Measurements from ENCODE around the gene CTSL.
A peak's percentile ranks its signal among the peaks of the same experiment; 100 is the strongest.

Gene CTSL

DNA sequence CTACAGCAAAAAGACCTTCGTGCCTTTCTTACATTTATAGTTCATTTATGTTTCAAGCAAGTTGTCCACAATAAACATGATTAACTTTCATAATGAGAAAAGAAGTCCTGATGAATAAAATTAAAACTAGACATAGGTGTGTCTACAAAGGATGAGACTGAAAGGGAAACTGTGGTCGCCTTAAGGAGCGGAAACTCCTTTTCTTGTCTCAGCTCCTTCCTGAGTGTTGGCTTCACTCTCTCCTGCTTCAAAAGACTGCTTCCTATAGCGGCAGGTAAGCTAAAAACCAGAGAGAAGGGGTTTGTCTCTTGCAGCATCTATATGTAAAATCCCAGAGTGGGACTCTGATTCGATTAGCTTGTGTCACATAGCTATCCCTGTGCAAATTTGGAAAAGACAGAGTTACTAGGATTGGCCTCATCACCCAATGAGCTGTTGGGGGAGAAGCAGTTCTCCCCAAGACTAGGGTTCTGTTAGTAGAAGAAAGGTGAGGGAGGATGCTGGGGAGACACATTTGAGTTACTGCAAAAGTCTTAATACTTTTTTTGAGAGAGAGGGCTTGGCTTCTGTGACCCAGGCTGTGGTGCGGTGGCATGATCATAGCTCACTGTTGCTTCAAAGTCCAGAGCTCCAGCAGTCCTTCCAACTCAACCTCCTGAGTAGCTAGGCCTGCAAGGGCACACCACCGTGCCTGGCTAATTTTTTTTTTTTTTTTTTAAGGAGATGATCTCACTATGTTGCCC is 16.8 kb upstream of the CTSL start:
- Mint-ChIP-seq H3K36me3 (ENCODE audit: low read depth) (no peaks in the 10 kb centered on the region), H3K27ac (peak overlapping the region; percentile 81), H3K4me3 (peak overlapping the region; percentile 35), H3K27me3 (peaks cover 7% of the 10 kb centered on the region), H3K4me1 (ENCODE audit: low read depth) (peaks cover 45% of the 10 kb centered on the region), H3K9me3 (no peaks in the 10 kb centered on the region)
- DNase-seq, result no peak

DNA sequence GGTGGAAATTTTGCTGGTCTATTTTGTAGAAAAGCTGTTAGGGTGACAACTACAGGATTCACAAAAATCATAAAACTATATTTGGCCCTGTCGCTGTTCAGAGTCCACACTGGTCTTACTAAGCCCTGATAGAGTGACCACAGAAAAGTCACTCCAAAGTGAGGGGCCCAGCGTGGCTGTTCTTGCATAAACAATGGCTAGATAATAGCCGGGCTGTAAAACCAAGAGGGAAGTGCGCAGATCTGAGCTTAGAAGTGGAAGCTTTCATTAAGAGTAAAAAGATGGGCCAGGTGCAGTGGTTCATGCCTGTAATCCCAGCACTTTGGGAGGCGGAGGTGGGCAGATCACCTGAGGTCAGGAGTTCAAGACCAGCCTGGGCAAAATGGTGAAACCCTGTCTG is 15.5 kb upstream of the CTSL start:
- no peak overlapping the region for H3K27ac Mint-ChIP-seq
- DNase-seq, result no peak
- peaks cover 10% of the 10 kb centered on the region for H3K27me3 Mint-ChIP-seq
- H3K9me3 Mint-ChIP-seq, result no peaks in the 10 kb centered on the region
- peaks cover 47% of the 10 kb centered on the region for H3K4me1 Mint-ChIP-seq (ENCODE audit: low read depth)
- no peaks in the 10 kb centered on the region for H3K36me3 Mint-ChIP-seq (ENCODE audit: low read depth)
- H3K4me3 Mint-ChIP-seq, result no peak overlapping the region

DNA sequence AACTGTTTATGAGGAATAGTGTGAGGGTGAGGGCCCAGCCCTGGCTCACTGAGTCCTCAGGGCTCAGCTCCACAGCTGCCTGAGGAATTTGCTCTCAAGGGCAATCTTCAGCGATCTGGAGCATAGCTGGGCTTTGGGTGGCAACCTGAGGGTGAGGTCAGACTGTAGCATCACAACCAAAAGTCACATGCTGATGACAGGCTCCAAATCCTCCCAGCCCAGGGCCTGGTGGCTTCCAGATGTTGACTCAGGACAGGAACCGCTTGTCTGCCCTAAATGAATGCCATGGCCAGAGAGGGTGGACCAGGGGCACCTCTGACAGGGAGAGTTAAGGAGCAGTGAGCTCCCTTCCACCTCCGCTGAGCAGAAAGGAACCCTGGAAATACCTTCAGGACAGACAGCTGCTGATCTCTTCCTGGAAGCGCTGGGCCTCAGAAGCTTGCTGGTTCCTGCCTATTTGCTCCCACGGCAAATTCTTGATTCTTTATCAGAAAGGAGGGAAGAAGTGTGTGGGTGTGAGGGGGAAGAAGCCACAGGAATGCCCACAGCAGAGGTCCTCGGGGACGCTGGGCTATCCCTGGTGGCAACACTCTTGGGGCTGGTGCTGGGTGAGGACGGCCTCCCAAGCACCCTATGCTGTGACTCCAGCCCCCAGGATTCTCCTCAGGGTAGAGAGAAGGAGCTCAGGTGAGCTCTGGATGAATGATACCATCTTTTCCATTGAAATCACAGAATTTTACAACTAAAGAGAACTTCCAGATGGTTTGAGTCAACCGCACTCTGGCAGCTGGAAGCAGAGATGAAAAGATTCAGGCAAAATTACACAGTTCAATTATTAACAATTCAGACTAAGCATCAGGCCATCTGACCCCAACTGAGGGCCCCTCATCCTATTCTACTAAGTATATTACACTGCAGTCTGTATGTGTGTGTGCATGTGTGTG is 13.8 kb upstream of the CTSL start:
- H3K4me1 Mint-ChIP-seq (ENCODE audit: low read depth), result peaks cover 47% of the 10 kb centered on the region
- H3K36me3 Mint-ChIP-seq (ENCODE audit: low read depth), result no peaks in the 10 kb centered on the region
- peaks cover 6% of the 10 kb centered on the region for H3K27me3 Mint-ChIP-seq
- DNase-seq, result no peak
- no peaks in the 10 kb centered on the region for H3K9me3 Mint-ChIP-seq
- H3K27ac Mint-ChIP-seq, result no peak overlapping the region
- H3K4me3 Mint-ChIP-seq, result no peak overlapping the region

DNA sequence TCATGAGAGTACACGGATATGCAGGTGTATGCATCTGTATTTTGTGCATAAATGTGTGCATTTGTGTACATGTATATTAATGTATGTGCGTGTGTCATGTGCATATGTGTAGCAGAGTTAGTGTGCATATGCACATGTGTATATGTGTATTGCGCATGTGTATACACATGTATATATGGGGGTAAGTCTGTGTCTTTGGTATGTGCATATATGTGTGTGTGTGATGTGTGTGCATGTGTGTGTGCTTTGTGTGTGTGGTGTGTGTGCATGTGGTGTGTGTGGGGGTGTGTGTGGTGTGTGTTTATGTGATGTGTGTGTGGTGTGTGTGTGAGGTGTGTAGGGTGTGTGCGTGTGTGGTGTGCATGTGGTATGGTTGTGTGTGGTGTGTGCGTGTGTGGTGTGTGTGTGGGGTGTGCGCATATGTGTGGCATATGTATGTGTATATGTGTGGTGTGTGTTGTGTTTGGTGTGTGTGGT is 13.1 kb upstream of the CTSL start:
- Mint-ChIP-seq H3K27ac (no peak overlapping the region), H3K27me3 (peaks cover 4% of the 10 kb centered on the region), H3K4me3 (no peak overlapping the region), H3K36me3 (ENCODE audit: low read depth) (no peaks in the 10 kb centered on the region), H3K4me1 (ENCODE audit: low read depth) (peaks cover 42% of the 10 kb centered on the region), H3K9me3 (no peaks in the 10 kb centered on the region)
- DNase-seq, result no peak

DNA sequence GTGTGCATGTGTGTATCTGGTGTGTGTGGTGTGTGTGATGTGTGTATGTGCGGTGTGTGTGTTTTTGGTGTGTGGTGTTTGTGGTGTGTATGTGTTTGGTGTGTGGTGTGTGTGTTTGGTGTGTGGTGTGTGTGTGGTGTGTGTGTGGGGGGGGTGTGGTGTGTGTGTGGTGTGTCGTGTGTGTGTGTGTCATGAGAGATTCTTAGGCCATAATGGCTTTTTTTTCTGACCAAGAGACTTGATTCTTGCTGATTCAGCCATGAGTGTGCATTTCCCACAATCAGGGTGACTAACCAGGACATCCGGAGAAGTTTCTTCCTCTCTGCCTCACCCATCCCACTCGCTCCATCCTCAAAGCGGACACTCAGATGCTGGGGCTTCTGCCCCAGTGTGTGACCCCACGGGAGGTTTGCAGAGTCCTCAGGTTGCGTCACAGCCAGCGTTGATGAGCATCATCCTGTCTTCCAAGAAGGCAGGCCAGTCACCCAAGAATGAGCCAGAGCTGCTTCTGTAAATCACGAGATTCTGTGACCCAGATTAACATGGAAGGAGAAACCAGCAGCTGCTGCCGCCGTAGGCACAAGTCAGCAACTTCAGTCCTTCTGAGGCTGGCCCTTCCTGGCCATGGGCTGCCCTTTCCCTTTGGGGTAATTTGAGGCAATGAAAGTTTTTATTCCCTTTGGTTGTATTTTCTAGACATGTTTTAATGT is 12.5 kb upstream of the CTSL start:
- H3K9me3 Mint-ChIP-seq, result no peaks in the 10 kb centered on the region
- H3K27ac Mint-ChIP-seq, result peak overlapping the region; percentile 67
- peaks cover 37% of the 10 kb centered on the region for H3K4me1 Mint-ChIP-seq (ENCODE audit: low read depth)
- peaks cover 4% of the 10 kb centered on the region for H3K27me3 Mint-ChIP-seq
- no peak overlapping the region for H3K4me3 Mint-ChIP-seq
- peak; percentile 55 for DNase-seq
- H3K36me3 Mint-ChIP-seq (ENCODE audit: low read depth), result no peaks in the 10 kb centered on the region

DNA sequence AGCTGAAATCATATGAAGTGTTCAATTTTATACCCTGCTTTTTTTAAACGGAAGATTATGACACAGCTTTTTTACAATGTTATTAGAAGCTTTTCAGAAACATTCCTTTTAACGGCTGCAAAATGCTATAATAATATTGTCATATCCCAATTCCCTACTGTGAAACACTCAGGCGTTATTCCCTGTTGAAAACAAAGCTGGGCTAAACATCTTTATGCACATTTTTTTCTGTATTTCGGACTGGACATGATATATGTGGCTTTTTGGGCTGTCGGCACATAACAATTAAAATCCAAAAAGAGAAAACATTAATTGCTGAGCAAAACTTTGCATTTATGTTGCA is 12.0 kb upstream of the CTSL start:
- Mint-ChIP-seq H3K27me3 (peaks cover 4% of the 10 kb centered on the region), H3K9me3 (no peaks in the 10 kb centered on the region), H3K27ac (no peak overlapping the region), H3K36me3 (ENCODE audit: low read depth) (no peaks in the 10 kb centered on the region), H3K4me1 (ENCODE audit: low read depth) (peaks cover 32% of the 10 kb centered on the region), H3K4me3 (no peak overlapping the region)
- no peak for DNase-seq

DNA sequence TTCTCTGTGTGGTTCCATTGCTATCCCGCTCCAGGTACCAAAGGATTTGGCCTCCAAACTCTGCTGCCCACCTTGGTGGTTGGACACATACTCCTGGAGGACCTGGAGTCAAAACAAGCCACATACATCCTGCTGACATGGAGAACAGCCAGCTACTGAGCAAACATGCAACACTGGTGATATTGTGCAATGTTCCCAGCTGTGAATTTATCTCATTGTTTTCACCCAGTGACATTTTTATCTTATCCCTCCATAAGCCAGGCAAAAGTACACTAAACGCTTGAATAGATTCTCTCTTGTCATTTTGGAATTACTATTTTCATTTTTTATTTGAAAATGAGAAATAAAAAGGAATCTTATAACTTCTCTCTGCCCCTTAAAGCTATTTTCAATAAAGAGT is 11.1 kb upstream of the CTSL start:
- Mint-ChIP-seq H3K4me3 (no peak overlapping the region), H3K27me3 (peaks cover 4% of the 10 kb centered on the region), H3K36me3 (ENCODE audit: low read depth) (no peaks in the 10 kb centered on the region), H3K4me1 (ENCODE audit: low read depth) (peaks cover 23% of the 10 kb centered on the region), H3K27ac (no peak overlapping the region), H3K9me3 (no peaks in the 10 kb centered on the region)
- DNase-seq, result no peak

DNA sequence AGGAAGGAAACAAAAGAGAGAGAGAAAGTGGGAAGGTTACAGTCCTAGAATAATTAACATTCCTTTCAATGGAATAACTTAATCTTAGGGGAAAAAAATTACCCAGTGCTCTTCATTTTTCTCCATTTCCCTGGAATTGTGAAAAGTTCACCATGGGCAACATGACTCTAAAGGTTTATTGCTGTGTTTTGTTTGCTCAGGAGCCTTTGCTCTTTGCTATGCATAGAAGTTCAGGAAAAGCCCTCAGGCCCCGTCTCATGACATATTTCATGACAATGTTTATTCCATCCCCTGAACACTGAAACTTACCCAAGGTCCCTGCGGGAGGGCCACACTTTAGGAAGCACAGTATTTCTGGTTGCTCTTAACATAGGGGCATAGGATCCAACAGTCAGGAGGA is 9.8 kb upstream of the CTSL start:
- no peak overlapping the region for H3K27ac Mint-ChIP-seq
- no peaks in the 10 kb centered on the region for H3K36me3 Mint-ChIP-seq (ENCODE audit: low read depth)

DNA sequence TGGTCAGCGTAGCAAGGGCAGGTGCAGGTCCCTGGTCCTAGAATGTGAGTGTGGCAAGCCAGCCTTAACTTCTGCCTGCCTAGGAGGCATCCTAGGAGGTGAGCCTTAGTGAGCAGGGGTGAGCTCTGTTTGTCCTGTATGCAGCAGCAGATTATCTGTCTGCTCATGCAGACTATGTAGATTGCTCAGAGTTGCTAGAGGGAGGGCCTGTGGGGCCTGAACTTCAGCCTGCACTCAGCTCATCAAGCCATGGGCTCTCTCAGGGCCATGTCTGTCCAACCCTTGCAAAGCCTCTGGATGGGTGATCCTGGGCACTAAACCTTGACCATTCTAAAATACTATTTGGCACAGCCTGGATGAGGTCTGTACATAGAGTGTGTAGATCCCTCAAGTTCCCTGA is 8.5 kb upstream of the CTSL start:
- H3K36me3 Mint-ChIP-seq (ENCODE audit: low read depth), result no peaks in the 10 kb centered on the region
- H3K27ac Mint-ChIP-seq, result no peak overlapping the region
- peaks cover 6% of the 10 kb centered on the region for H3K27me3 Mint-ChIP-seq
- H3K4me1 Mint-ChIP-seq (ENCODE audit: low read depth), result peaks cover 15% of the 10 kb centered on the region
- H3K9me3 Mint-ChIP-seq, result no peaks in the 10 kb centered on the region
- DNase-seq, result no peak
- no peak overlapping the region for H3K4me3 Mint-ChIP-seq

More for the DNA sequence above, 9.8 kb upstream of the CTSL start:
- Mint-ChIP-seq H3K4me3 (no peak overlapping the region), H3K27me3 (peaks cover 4% of the 10 kb centered on the region), H3K9me3 (no peaks in the 10 kb centered on the region), H3K4me1 (ENCODE audit: low read depth) (peaks cover 19% of the 10 kb centered on the region)
- DNase-seq, result no peak

DNA sequence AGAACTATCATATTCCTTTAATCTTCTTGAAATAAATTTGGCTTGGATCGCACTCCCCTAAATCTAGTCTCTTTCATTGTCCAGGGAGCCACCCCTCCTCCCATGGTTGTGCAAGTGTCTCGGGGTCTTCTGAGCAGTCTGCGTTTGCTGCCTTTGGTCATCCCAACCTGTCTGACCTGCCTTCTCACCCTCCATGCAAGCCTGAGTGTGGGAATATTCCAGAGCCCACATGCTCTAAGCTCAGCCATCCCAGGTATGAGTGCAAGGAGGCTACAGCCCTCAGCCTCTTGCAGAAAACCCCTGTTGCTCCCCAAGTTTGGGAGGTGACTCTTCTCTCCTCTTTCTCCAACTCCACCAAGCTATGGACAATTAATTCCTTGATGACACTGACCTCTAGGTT is 7.7 kb upstream of the CTSL start:
- no peak overlapping the region for H3K4me3 Mint-ChIP-seq
- H3K27me3 Mint-ChIP-seq, result peaks cover 6% of the 10 kb centered on the region
- no peak for DNase-seq
- no peaks in the 10 kb centered on the region for H3K9me3 Mint-ChIP-seq
- no peak overlapping the region for H3K27ac Mint-ChIP-seq
- peaks cover 8% of the 10 kb centered on the region for H3K4me1 Mint-ChIP-seq (ENCODE audit: low read depth)
- H3K36me3 Mint-ChIP-seq (ENCODE audit: low read depth), result no peaks in the 10 kb centered on the region

DNA sequence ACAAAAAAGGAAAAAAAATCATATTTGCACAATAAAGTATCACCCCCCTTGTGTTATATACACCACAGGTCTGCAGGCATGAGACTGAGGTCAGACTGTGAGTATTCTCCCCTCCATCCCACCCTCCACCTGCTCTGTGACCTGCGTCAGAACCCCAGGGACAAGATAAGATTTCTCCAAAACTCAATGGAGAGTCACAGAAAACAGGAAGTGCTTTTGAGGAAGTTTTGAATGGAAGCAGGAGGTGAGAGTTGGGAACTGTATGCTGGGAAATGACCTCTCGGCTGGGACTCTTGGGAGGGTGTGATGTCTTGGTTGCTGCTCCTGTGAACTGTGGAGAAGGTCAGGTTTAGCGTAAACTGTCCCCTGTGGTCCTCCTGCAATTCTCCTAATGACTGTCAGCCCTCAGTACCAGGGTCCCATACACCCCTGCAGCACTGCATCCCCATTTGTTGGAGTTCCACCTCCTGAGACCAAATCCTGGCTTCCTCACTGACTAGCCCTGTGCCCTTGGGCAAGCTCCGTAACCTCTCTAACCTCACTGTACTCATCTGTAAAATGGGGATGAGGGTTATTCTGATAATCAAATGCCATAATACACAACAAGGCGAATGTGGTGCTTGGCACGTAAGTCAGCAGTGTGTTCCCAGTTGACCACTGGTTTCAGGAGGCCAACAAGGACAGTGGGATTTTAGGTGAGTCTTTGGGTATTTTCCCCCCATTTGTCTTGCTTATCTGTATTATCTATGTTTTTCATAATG is 6.9 kb upstream of the CTSL start:
- H3K9me3 Mint-ChIP-seq, result no peaks in the 10 kb centered on the region
- H3K27me3 Mint-ChIP-seq, result peaks cover 8% of the 10 kb centered on the region
- H3K36me3 Mint-ChIP-seq (ENCODE audit: low read depth), result no peaks in the 10 kb centered on the region
- H3K4me1 Mint-ChIP-seq (ENCODE audit: low read depth), result peaks cover 2% of the 10 kb centered on the region
- no peak overlapping the region for H3K27ac Mint-ChIP-seq
- no peak for DNase-seq
- no peak overlapping the region for H3K4me3 Mint-ChIP-seq

DNA sequence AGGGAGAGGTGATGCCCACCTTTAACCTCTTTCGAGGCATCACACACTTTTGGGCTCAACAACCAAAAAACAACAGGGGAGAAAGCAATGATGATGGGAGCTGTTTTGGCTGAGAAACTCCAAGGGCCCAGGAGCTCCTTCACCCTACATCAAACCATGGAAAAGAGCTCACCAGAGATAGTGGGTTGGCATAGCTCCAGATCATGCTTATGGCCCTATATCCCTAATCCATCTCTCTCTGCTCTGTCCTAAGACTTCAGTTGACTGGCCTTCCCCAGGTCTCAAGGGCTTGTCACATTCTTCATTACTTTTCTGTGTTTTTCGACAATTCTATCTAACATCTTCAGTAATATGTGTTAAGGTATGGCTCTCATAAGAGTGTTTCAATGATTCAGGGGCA is 5.7 kb upstream of the CTSL start:
- DNase-seq, result no peak
- Mint-ChIP-seq H3K36me3 (ENCODE audit: low read depth) (no peaks in the 10 kb centered on the region), H3K4me3 (no peak overlapping the region), H3K27ac (no peak overlapping the region), H3K9me3 (no peaks in the 10 kb centered on the region), H3K4me1 (ENCODE audit: low read depth) (peaks cover under 1% of the 10 kb centered on the region), H3K27me3 (peaks cover 12% of the 10 kb centered on the region)

DNA sequence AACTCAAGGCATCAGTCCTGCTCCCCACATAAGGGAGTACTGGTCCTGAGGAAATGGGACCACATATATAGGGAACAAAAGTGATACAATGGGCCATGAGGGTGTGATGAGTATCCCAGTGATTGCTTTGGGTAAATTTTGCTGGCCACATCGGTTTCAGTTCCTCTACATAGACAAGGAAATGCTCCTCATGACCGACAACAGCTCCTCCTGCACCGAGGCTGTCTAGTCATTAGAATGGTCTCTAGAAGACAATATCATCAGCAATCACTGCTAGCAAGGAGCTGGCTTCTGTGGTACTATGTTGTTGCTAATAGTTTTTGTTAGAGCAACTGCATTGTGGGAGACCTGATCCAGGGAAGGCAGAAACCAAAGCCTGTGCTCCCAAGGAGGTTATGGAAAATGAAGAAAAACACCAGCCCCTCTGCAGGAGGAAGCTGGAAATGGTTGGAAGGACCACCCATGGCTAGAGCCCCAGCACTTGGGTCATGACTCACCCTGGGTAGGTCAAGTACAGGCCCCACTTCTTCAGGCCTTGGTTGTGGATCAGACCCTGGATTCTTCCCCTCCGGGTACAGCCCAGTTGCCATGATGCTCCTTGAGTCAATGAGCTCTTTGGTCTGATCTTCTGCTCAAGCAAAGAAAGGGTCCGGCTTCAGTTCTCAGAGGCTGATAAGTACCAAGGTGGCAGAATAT is 3.4 kb upstream of the CTSL start:
- Mint-ChIP-seq H3K4me1 (ENCODE audit: low read depth) (peaks cover 15% of the 10 kb centered on the region), H3K4me3 (no peak overlapping the region), H3K36me3 (ENCODE audit: low read depth) (no peaks in the 10 kb centered on the region), H3K27me3 (peaks cover 26% of the 10 kb centered on the region), H3K9me3 (no peaks in the 10 kb centered on the region), H3K27ac (no peak overlapping the region)
- DNase-seq, result no peak

Measured in activated T-cell treated with anti-CD3 and anti-CD28 coated beads, Interleukin-2, amount 50 U/mL, for 24 hours (primary cell).